Activated T-cell treated with anti-CD3 and anti-CD28 coated beads for 1 hour (primary cell): ENCODE measurements around the gene AKAP6.

Experiments
- DNase-seq: peaks from one replicate; pipeline ENCODE4 v3.0.0-alpha.2; 2020; ENCODE audit warnings: low read depth

Gene AKAP6

GRCh38 chr14:32588448-32589320, 259.6 kb downstream of the AKAP6 start:
- no peak for DNase-seq

GRCh38 chr14:32590157-32590556, 261.1 kb downstream of the AKAP6 start:
- DNase-seq = no peak

DNA sequence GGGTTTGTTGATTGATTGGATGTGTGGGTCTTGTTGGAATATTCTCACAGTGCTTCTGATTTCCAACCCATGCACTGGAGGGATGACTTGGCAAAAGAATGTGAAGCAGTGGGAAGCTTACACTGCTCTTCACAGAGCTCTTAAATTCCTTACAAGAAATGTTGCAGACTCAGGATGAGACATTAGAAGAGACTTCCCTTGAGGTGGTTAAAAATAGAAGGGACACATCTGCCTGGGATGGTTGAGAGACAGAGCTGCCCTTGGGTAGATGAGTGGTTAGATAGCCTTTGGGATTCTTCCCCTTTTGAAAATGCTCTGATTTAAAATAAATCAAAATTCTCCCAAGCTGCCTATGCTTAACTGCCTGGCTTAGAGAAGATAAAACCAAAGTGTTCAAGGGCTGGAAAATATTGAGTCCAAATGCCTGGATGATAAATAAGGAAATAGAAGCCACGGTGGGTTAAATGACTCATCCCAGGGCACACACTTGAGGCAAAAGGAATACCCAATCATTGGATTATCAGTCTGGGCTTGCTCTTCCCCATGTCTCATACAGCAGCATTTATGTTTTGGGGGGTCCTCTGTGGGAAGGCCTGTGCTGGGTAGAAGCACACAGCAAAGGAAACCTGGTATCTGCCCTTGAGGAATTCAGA, 264.3 kb downstream of the AKAP6 start:
- no peak for DNase-seq

DNA sequence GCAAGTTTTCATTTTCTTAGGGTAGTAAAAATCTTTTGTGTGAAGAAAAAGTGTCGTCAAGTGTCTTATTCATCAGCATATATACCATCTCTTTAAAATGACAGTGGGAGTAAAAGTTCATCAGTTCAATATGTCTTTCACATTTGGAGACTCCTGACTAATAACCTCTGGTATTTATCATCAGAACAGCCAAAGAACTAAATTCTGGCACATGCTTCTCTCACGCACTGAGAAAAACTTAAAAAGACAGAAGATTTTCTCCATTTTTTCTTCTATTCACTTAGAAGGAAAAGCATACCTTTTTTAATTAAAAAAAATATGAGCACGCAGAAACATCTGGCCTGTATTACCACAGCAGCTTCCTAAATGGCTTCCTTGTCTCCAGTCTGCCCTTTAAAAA, 265.7 kb downstream of the AKAP6 start:
- no peak for DNase-seq

- DNase-seq = no peak
These were observed 266.4 kb downstream of the AKAP6 start for GRCh38 chr14:32595497-32595896.

- DNase-seq = no peak
These were observed 267.3 kb downstream of the AKAP6 start for GRCh38 chr14:32596390-32596789.

DNA sequence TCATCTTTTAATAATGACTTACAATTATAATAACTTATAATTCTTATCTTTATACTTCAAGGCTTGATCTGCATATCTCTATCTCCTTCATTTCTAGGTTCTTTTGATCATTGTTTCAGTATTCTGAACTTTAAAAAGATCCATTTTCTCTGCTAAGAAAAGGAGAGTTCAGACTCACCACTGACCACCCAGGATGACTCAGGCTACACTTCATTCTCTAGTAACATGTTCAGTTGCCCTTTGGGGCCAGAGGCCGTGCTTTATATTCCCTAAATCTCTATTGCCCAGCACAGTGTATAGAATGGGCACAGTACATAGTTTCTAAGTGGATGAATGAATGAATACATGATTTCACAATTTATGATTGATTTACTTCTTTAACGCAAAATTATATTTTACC, 268.7 kb downstream of the AKAP6 start:
- DNase-seq = no peak

DNA sequence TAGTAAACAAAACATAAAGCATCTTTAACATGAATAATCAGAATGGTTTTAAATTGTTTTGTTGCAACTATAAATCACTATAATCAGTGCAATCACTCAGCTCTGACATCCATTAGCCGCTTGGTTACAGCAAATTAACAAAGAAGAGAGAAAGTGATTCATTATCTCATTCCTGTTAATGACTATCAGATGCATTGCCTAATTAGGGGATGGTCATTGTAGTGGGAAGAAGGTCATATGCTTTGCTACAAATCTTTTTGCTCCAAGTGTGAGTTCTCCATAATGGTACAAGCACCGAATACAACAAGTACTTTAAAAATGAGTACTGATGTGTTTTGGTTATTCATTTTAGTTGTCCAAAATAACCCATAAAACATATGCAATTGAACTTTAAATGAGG, 272.0 kb downstream of the AKAP6 start:
- DNase-seq = no peak

- no peak for DNase-seq
These were observed 272.8 kb downstream of the AKAP6 start for GRCh38 chr14:32601906-32602305.

GRCh38 chr14:32602699-32603098, 273.6 kb downstream of the AKAP6 start:
- no peak for DNase-seq

GRCh38 chr14:32603992-32604565, 275.0 kb downstream of the AKAP6 start:
- DNase-seq = no peak

- DNase-seq = no peak
These were observed 277.2 kb downstream of the AKAP6 start for GRCh38 chr14:32606301-32606700.

- DNase-seq = no peak
These were observed 278.3 kb downstream of the AKAP6 start for GRCh38 chr14:32607399-32607798.

DNA sequence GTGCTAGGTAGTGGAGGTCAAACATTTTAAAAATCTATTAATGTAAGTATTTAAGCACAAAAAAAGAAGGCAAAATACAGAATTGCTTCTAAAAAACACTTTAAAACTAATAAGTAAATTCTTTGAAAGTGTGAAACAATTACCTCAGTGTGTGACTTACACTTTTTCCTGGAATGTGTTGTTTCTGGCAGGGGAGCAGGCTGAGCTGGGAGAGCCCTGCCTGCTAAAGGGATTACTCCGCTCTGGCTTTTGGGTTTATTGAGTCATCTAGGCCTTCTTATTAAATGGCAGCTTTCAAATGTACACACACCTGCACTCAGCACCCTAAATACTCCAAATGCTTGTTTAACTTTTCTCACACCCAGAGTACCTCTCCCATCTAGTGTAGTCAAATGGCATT, 279.8 kb downstream of the AKAP6 start:
- no peak for DNase-seq

DNA sequence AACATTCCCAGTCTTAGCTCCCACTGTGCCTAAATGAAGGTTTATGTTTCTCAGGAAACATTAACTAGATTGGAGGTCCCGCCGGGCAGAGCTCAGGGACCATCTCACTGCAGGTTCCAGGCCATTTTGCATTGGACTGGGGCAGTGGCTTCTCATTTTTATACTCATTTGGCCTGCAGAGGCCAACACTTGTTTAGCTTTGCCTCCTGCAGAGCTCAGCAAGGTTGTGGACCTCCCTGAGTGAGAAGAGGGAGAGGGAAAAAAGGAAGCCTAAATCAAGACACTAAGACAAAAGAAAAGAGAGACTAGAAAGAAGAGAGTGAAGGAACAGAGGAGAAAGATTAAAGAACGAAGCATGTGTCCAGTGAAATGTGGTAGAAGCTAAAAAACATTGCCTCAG, 280.3 kb downstream of the AKAP6 start:
- DNase-seq = no peak

DNA sequence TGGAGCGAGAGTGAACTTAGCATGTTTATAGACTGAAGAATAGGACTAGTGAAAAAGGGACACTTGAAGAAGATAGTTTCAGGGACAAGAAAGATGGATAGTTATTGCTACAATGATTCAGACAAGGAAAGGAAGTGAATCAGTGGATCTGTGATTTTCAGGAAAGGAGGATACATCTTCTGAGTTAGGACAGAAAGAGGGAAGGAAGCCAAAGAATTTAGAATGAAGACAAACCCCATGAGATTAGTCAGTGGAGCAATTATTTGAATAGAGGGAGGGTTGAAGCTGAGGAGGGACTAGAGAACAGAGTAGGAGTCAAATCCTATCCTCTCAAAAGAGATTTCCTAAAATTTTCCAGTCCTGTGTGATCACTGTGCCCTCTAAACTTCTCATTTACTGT, 282.7 kb downstream of the AKAP6 start:
- DNase-seq = no peak

- no peak for DNase-seq
These were observed 289.9 kb downstream of the AKAP6 start for GRCh38 chr14:32618991-32619390.

- DNase-seq = no peak
These were observed 291.2 kb downstream of the AKAP6 start for GRCh38 chr14:32620303-32620702.

GRCh38 chr14:32620724-32621123, 291.6 kb downstream of the AKAP6 start:
- no peak for DNase-seq

DNA sequence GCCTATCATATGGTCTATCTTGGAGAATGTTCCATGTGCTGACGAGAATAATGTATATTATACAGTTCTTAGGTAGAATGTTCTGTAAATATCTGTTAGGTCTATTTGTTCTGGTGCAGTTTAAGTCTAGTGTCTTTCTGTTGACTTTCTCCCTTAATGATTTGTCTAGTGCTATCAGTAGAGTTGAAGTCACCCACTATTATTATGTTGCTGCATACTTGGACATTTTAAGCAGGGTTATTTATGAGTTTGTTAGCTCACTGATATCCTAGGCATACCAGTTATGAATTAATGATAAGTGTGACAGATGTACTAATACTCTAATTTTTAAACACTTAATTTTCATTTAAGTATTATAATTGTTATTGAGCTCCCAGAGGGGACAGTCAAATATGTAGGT, 292.5 kb downstream of the AKAP6 start:
- no peak for DNase-seq

GRCh38 chr14:32622742-32623141, 293.6 kb downstream of the AKAP6 start:
- no peak for DNase-seq

- no peak for DNase-seq
These were observed 294.4 kb downstream of the AKAP6 start for GRCh38 chr14:32623300-32624093.
